Lower leg skin (tissue), 3 donors: ENCODE measurements around the gene IFNGR1.

Source experiments
- POLR2A ChIP-seq, 2 donors: fragments of 450-650 bp; IDR thresholded peaks; one replicate each; pipeline ENCODE4 v1.6.1; 2016 to 2017; ENCODE audit warnings: antibody characterized with exemption in 2 of 2, mild to moderate bottlenecking in 1 of 2, moderate library complexity in 1 of 2
- TF ChIP-seq, protein P1 (sequence below), 3 donors: fragments of 450-650 bp; IDR thresholded peaks; one replicate each; pipeline ENCODE4 v1.5.1; 2016; ENCODE audit warnings: antibody characterized with exemption in 3 of 3, mild to moderate bottlenecking in 3 of 3, moderate library complexity in 2 of 3

DNA sequence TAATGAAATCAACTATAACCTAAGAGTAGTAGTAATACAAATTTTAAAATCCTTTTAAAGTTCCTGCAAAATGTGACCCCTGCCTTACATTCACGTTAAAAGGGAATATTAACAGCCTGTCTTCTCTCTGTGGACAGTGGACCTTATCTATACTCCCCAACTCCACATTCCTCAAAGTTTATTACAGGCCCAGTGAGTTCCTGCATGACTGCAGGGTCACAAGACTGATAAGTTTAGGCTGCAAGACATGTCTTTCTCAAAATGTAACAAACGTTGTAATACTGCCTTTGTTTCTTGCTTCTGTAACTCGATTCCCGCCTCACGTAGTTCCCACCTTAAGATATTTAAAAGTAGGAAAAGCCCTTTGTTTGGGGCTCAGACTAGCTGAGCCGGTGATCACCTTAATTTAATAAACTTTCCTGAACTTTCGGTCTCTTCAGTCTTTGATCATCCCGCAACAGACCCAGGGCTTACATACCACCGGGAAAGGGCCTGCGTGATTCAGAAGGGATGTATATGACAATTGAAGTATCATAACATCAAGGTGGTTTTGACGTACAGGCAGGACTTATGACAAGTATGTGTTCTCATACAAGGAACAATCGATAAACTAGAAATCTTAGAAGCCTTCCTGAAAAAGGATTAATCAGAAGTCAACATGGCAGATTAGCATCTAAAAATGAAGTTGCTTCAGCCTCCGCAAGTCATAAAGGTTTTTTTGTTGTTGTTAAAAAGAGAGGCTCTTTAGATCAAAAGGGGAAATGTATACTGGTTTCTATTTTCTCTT, 48.7 kb downstream of the IFNGR1 start:
- TF ChIP-seq, protein P1, sequence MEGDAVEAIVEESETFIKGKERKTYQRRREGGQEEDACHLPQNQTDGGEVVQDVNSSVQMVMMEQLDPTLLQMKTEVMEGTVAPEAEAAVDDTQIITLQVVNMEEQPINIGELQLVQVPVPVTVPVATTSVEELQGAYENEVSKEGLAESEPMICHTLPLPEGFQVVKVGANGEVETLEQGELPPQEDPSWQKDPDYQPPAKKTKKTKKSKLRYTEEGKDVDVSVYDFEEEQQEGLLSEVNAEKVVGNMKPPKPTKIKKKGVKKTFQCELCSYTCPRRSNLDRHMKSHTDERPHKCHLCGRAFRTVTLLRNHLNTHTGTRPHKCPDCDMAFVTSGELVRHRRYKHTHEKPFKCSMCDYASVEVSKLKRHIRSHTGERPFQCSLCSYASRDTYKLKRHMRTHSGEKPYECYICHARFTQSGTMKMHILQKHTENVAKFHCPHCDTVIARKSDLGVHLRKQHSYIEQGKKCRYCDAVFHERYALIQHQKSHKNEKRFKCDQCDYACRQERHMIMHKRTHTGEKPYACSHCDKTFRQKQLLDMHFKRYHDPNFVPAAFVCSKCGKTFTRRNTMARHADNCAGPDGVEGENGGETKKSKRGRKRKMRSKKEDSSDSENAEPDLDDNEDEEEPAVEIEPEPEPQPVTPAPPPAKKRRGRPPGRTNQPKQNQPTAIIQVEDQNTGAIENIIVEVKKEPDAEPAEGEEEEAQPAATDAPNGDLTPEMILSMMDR (IDR thresholded peaks at IDR 0.05) = no peak
- no peak for TF ChIP-seq POLR2A (IDR thresholded peaks at IDR 0.05)
